ENCODE results near the gene NAT8L. TPM values are rescaled to one million over a fixed set of nuclear protein-coding genes. Genes with fewer than 3 reads are reported as not detected.

The NAT8L gene
- total and polyA plus RNA-seq, 7 donors: under 0.01 to 2.4 (median 0.28) TPM; not detected in 2

- TF ChIP-seq CTCF (IDR thresholded peaks at IDR 0.05) (no peak), POLR2AphosphoS5 (IDR thresholded peaks at IDR 0.05) (no peak), POLR2A (IDR thresholded peaks at IDR 0.05) (no peak), EP300 (IDR thresholded peaks at IDR 0.05) (no peak)
- no peak overlapping the region for H3K4me3 ChIP-seq
- H3K27ac ChIP-seq: no peak overlapping the region
- peaks cover 8 to 18% (median 10%) of the 10 kb centered on the region in 4 donors for H3K9me3 ChIP-seq
- H3K4me1 ChIP-seq: no peaks in the 10 kb centered on the region
- H3K36me3 ChIP-seq: no peaks in the 10 kb centered on the region
- DNase-seq: no peak
- no peaks in the 10 kb centered on the region for H3K27me3 ChIP-seq
- WGBS, 2 donors: 79 to 85% methylated on average over 5 of the region's 5 CpGs
- intact Hi-C loops (cut with DNase I): no loop called here
Measured at GRCh38 chr4:2103127-2103842, 44.2 kb downstream of the NAT8L start.

- peaks cover 8 to 18% (median 10%) of the 10 kb centered on the region in 4 donors for H3K9me3 ChIP-seq
- no peaks in the 10 kb centered on the region for H3K4me1 ChIP-seq
- H3K27ac ChIP-seq: no peak overlapping the region
- H3K4me3 ChIP-seq: no peak overlapping the region
- no peak for TF ChIP-seq CTCF (IDR thresholded peaks at IDR 0.05)
- TF ChIP-seq POLR2AphosphoS5 (IDR thresholded peaks at IDR 0.05): no peak
- no peak for TF ChIP-seq POLR2A (IDR thresholded peaks at IDR 0.05)
- no peak for TF ChIP-seq EP300 (IDR thresholded peaks at IDR 0.05)
- H3K27me3 ChIP-seq: no peaks in the 10 kb centered on the region
- 81 to 86% methylated on average over 2 of the region's 2 CpGs for WGBS, 2 donors
- intact Hi-C loops (cut with DNase I): no loop called here
- no peaks in the 10 kb centered on the region for H3K36me3 ChIP-seq
- no peak for DNase-seq
Measured at GRCh38 chr4:2103843-2104547, 44.9 kb downstream of the NAT8L start.

- H3K27ac ChIP-seq: no peak overlapping the region
- no peaks in the 10 kb centered on the region for H3K36me3 ChIP-seq
- no peak overlapping the region for H3K4me3 ChIP-seq
- H3K4me1 ChIP-seq: no peaks in the 10 kb centered on the region
- TF ChIP-seq POLR2A (IDR thresholded peaks at IDR 0.05) (no peak), POLR2AphosphoS5 (IDR thresholded peaks at IDR 0.05) (no peak), CTCF (IDR thresholded peaks at IDR 0.05) (no peak), EP300 (IDR thresholded peaks at IDR 0.05) (no peak)
- intact Hi-C loops (cut with DNase I): no loop called here
- H3K9me3 ChIP-seq: peaks cover 8 to 18% (median 10%) of the 10 kb centered on the region in 4 donors
- 83 to 86% methylated on average over 9 of the region's 9 CpGs for WGBS, 2 donors
- H3K27me3 ChIP-seq: no peaks in the 10 kb centered on the region
- DNase-seq: no peak
Measured at GRCh38 chr4:2104556-2105345, 45.6 kb downstream of the NAT8L start.

- no peaks in the 10 kb centered on the region for H3K36me3 ChIP-seq
Measured at GRCh38 chr4:2105559-2105958, 46.4 kb downstream of the NAT8L start.

More at GRCh38 chr4:2105559-2105958, 46.4 kb downstream of the NAT8L start:
- no peaks in the 10 kb centered on the region for H3K4me1 ChIP-seq
- H3K27ac ChIP-seq: no peak overlapping the region
- peaks cover 8 to 18% (median 10%) of the 10 kb centered on the region in 4 donors for H3K9me3 ChIP-seq
- H3K4me3 ChIP-seq: no peak overlapping the region
- WGBS, 2 donors: 95 to 96% methylated on average over 1 of the region's 1 CpG
- no peaks in the 10 kb centered on the region for H3K27me3 ChIP-seq
- no peak for DNase-seq
- intact Hi-C loops (cut with DNase I): no loop called here
- TF ChIP-seq POLR2A (IDR thresholded peaks at IDR 0.05): no peak
- TF ChIP-seq CTCF (IDR thresholded peaks at IDR 0.05): no peak
- TF ChIP-seq POLR2AphosphoS5 (IDR thresholded peaks at IDR 0.05): no peak
- TF ChIP-seq EP300 (IDR thresholded peaks at IDR 0.05): no peak

All from sigmoid colon (tissue), 7 donors.